HPDE6-E6E7 (cell line): Measurements from ENCODE around the gene KRT17.
"Not testable (repeated sequence)": the region's sequence is repeated elsewhere in the genome, so short reads cannot be mapped to it uniquely, and the experiment has no call there.

Experiments used
- DNase-seq: peaks from one replicate; pipeline ENCODE4 v3.0.0; 2011; ENCODE audit warnings: missing footprints; ENCODE audit errors: extremely low spot score

Gene KRT17

DNA sequence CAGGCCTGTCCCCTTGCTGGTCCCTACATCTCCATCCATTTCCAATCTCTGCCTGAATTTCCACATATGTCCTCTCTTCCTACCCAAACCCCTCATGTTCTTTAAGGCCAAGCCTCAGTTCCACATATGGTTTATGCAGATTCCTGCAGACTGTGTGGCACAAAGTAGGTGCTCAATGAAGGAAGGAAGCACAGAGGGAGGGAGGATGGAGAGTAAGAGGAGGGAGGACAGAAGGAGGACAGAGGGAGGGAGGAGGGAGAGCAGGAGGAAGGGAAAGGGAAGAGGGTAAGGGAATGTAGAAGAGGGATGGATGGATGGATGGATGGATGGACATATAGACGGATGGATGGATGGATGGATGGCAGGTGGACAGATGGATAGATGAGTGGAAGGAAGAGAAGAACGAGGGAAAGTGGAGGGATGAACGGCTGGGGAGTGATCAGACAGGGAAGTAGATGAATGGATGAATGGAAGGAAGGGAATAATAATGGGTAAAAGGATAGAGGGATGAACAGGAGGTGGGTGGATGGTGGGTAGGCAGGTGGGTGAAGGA lies 29.9 kb downstream of the KRT17 start:
- DNase-seq, result no peak

DNA sequence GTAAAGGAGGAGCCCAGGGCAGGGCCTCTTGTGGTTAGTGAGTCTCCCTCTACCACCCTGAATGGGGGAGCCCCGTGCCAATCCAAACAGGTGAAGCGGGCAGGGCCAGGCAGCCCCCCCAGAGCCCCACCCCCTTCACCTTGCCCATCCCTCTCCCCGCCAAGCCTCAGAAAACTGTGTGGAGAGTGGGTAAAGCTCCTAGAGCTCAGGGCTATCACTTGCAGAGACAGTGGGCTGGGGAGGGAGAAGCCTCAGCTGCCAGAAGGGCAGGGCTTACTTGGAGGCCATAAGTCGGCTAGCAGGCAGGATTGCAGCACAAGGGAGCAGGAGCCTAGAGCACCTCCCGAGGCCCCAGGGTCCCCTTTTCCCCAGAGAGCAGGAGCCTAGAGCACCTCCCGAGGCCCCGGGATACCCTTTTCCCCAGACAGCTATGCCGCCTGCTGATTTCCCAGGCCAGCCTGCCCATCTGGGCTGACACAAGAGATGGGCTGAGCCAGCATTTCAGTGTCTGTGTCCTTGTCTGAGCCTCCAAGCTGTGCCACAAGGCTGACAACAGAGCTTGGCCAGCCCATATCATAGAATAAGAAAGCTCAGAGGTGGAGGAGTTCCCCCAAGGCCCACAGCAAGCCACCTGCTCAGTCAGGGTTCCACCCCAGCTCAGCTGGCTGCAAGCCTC lies 30.9 kb downstream of the KRT17 start:
- DNase-seq, result no peak

DNA sequence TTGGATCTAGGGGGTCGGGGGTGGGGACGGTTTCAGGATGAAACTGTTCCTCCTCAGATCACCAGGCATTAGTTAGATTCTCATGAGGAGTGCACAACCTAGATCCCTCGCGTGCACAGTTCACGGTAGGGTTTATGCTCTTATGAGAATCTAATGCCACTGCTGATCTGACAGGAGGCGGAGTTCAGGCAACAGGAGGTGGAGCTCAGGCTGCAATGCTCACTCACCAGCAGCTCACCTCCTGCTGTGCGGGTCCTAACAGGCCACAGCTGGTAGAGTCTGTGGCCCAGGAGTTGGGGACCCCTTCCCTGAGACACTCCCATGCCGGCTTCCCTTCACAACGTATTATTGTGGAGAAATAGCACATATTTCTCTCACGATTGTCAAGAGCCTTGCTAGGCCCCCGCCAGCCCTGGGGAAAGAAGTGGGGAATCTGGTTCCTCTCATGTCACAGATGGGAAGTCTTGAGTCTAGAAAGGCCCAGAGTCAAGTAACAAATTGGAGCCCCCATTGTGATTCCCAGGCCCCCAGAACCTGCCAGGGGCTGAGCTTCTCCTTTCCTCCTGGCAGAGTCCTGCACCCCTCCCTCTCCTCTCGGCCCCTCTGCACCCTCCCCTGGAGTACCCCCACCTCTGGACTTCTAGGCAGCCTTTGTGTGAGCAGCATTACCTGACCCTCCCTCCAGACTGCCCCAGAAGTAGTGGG lies 31.6 kb downstream of the KRT17 start:
- no peak for DNase-seq

DNA sequence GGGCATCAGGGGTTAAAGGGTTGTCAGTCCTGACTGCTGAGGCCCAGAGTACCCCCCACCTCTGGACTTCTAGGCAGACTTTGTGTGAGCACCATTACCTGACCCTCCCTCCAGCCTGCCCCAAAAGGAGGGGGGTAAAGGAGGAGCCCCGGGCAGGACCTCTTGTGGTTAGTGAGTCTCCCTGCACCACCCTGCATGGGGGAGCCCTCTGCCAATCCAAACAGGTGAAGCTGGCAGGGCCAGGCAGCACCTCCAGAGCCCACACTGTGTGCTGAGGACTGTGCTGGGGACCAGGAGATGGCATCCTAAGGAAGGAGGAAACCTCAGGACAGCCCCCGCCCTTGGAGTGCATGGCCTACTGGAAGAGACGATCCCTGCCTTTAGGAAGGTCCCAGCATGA lies 35.1 kb downstream of the KRT17 start:
- no peak for DNase-seq

DNA sequence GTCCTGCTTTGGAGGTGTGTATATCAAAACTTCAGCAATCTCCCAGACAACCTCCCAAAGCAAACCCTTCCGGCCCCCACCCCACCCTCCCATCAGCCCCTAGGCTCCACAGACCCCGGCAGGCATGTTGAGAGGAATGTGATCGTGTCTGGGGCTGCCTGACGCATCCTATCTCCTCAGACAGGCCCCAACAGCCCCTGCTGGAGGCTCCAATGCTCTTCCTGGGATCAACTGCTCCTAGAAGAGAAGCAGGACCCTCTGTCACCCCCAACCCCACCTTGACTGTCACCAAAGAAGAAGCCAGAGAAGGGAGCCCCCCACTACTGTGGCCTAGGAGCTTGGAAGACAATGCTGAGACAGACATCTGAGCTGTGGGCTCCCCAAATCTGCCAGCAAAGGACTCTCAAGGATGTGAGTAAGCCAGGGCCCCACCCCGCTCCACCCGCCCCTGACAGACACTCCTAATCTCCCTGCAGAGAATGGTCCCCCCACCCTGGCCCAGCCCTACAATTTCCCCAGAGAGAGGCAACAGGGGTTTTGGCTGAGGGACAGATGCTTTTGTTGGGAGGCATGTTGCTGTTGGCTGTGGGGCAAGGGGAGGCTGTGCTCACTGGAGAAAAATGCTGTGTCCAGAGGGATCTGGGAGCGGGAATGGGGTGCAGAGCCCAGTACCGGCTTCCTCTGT lies 36.1 kb downstream of the KRT17 start:
- peak; percentile 37 for DNase-seq

DNA sequence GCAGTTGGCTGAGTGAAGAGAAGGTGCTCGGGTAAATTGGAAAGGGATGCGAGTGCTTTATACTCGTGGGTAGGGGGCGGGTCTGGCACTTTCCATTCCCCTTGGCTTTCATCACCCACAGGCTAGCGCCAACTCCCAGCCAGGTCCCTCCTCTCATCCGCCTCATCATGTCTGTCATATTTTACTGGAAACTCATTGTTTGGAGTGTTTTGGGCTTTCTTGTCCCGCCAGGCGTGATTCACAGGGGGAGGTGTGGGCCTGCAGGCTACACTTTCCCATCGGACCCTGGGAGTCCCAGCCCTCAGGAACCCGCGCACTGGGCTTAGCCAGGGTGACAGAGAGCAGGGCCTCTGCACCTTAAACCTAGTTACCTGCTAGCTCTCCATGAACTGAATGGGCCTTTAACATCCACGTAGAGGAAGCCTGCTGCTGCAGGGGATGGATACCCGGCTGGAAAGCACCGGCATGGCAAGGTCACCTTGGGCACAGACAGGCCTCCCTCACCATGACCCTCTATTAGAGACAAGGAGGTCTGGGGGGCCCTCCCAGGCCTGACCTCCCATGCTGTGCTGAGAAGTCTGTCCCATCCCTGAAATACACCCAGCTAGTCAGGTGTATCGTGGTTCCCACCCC lies 37.4 kb downstream of the KRT17 start, which contains the start of gene KRT14:
KRT14 (minus strand) TSS at position 33 of the 633 bp plus-strand sequence. CDS start 61 bp downstream, outside the sequence.
- no peak for DNase-seq

DNA sequence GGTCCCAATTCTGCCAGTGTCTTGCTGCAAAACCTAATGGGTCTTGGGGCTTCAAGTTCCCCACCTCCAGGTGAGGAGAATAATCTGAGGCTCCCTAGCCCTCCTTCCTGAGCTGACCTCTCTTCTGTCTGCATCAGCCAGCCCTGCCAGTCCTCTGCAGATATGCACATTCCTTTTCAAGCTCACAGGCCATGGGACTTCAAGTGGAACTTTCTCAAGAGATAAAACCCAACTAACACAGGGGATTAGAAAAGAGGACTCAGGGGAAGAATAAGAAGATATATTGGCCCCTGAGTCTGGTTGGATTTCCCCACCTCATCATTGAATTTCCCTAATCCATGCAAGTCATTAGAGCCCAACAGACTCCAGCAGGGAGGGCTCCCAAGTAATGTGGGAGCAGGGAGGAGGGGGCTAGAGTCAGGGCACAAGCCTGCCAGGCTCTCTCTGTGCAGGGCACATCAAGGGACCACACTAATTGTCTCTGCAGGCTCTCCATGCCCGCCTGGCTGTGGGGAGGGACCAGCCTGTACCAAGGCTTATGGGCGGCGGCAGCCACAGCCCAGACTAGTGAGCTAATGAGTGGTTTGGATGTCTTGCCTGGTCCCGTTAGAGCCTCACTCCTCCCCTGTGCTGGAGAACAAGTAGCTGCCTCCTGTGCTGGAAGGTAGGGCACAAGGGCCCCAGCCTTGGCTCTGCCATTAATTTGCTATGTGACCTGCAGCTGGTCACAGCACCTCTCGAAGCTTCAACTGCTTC lies 38.9 kb downstream of the KRT17 start:
- DNase-seq, result no peak

DNA sequence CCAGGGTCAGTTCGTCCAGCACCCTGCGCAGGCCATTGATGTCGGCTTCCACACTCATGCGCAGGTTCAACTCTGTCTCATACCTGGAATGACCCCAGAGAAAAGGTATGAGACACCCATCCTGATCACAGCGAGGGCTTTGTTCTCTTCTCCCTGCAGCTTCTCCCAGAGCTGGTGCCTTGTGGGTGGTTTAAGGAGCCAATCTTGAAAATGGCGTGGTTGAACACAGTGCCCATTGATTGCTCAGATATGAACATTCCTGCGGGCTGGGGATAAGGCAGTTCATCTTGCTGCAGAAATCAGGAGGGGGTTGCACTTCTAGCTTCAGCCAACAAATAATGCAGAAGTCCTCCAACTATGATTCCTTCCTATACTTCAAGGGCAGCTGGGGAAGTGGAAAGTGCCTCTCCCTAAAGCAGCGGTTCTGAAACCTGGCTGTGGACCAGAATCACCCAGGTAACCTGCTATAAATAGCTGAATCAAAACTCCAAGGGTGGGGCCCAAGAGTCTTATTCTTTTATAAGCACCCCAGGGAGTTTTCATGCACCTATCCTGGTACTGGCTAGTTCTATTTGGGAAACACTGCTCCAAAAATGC lies 39.9 kb downstream of the KRT17 start:
- DNase-seq, result not testable (repeated sequence)

DNA sequence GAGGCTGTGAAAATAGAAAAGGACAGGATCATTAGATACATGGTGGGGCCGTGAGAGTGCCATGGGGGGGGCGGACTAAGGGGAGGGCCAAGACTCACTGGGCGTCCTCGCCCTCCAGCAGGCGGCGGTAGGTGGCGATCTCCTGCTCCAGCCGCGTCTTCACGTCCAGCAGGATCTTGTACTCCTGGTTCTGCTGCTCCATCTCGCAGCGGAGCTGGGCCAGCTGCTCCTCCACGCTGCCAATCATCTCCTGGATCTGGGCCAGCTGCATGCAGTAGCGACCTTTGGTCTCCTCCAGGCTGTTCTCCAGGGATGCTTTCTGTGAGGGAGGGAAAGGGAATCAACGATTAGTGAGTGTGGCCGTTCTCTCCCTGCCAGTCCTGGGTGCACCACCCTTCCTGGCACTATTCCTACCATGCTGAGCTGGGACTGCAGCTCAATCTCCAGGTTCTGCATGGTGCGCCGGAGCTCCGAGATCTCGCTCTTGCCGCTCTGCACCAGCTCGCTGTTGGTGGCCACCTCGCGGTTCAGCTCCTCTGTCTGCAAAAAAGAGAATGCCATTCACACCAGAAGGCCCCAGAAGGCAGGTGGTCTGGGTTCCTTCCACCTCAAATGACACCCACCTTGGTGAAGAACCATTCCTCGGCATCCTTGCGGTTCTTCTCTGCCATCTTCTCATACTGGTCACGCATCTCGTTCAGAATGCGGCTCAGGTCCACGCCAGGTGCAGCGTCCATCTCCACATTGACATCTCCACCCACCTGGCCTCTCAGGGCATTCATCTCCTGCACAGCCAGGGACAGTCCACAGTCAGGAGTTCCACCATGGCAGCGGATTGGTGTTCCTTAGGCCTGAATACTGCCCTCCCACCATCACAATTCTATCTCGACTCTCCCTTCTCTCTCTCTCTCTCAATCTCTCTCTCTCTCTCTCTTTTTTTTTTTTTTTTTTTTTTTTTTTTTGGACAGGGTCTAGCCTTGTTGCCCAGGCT lies 40.9 kb downstream of the KRT17 start:
- DNase-seq, result no peak

DNA sequence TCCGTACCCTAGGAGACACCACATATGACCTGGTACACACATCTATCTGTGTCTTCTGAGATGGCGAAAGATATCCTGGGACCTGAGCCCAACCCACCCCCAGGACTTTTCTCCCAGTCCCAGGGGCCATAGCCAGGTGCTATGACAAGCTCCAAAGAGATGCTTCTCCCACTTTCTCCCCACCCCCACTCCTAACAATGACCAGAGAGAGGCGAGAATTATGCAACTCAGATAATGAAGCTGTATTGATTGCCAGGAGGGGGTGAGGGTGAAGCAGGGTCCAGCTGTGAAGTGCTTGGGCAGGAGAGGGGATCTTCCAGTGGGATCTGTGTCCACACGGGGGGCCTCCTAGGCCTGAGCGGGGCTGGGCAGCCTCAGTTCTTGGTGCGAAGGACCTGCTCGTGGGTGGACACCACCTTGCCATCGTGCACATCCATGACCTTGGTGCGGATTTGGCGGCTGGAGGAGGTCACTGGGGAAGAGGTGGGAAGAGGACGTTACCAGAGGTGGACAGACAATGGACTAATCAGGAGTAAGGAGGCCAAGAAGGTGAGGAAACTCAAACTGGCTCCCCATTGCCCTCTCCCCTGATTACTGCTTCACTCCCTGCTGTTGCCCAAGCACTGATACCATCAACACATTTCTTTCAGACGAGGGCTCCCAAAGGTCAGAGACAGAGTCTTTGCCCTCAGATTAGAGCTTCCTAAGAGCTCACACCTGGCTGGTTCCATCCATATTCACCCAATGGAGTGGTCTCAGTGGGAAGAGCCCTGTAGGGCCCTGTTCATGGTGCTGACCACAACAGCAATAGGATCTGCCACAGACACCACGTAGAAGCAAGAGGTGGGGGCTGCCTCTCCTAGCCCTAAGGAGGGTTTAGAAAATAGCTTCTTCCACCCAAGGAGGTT lies 42.1 kb downstream of the KRT17 start:
- not testable (repeated sequence) for DNase-seq

DNA sequence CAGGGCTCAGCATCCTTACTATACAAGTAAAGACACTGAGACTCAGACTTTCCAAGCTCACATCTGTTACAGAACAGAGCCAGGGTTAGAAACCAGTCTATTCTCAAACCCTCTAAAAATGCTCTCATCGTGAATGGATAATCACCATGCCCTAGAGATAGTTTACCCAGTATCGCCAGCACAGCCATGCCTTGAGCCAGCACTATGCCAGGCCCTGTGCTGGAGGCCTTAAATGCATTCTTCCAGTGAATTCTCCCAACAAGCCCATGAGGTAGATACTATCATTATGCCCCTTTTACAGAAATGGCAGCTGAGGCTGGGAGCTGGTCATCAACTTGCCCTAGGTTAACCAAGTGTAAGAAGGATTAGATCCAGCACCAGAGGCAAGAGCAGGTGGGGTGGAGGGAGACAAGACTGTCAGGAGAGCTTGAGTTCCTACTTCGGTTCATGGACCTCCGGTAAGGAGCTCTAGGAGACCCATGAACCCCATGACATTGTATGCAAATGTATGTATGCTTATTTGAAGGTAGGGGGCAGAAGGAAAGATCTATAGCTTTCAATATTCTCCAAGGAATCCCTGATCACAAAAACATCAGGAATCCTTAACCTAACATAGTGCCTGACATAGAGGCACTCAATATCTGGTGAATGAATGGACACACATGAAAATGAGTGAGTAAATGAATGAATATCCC lies 42.9 kb downstream of the KRT17 start:
- no peak for DNase-seq

DNA sequence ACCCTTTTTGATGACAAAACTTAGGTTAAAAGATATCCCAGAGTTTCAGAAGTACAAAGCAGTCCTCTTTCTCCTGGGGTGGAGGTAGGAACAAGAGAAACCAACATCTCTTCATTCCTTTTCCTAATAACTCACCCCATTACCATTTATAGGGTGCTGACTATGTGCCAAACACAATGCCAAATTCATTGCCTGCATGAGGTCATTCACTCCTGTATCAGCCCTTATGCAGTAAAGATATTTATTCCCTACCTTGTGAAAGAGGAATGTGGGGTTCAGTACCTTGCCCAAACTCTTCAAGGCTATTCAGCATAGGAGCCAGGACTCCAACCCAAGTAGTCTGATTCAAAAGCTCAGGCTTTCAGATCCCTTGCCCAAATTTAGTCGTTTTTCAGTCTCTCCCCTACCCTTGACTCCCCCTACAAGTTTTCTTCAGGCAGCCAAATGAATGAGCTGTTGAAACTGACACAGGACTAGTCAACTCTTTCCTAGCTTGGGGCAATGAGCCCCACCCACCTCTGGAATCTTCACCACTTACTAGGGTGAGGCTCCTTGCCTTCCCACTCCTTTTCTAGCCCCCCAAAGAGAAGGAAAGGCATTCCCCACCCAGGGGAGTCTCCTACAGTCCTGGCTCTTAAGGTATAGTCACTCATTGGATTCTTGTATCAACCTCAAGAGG lies 43.5 kb downstream of the KRT17 start:
- DNase-seq, result peak; percentile 49

DNA sequence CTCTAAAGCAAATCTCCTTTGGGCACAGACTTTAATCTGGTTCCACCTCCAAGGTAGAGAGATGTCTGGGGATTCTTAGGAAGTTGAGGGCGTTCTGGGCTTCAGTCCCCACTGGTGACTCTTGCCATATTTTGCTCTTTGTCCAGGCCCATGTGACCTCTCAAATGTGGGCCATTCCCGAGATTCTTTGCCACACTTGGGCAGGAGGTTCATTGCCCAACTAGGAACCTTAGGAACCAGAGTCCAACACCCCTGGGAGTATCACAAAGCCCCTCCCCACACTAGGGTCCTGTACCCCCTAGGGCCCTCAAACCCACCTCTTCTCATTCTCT lies 44.2 kb downstream of the KRT17 start:
- no peak for DNase-seq

DNA sequence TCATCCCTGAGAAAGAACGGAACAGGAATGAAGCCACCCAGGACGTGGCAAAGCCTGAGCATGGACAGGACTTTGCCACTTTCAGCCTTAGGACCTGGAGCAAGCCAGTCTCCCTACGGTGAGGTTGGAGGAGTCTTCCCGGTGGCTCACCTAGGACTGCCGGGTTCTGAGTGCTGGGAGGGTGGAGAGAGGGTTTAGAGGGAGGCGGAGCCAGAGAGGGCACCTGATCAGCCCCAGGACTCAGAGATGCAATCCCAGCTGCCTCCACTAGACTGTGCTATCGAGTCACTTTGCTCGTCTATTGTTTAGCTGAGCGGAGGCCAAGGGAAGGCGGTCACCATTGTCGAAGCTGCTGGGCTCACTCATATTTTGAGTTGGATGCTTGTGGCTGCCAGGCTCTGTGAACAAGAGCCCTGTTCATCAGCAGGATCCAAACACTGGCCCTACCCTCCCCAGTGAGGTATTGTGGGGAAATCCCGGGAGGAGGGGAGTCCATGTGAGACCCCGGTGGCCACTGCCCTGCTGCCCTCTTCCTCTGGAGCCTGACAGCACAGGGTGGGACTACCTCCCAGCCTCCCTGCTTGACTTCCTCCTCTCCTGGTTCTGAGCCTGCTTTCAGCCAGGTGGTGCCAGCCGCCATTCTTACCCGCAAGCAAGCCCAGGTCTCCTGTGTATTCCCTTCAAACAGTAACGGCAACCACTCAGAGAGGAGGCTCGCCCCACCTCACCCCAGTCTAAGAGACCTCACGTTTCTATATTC lies 44.7 kb downstream of the KRT17 start:
- peak; percentile 89 for DNase-seq

DNA sequence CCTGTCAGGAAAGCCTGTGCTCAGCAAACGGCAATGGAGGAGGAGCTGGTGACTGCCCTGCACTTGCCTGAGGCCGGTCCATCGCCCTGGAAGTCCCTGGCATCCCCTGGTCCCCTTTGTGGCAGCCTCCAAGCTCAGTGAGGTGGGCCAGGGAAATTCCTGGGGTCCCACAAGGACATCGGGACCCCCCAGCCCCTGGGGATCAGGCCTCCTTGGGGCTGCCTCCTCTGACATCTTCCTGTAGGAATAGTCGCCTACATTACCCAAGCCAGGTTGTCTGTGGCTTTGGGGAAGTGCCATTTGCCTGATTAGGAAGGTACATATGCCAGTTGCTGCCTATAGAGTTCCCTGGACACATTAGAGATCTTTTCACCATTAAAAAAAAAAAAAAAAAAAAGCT lies 45.4 kb downstream of the KRT17 start:
- no peak for DNase-seq

DNA sequence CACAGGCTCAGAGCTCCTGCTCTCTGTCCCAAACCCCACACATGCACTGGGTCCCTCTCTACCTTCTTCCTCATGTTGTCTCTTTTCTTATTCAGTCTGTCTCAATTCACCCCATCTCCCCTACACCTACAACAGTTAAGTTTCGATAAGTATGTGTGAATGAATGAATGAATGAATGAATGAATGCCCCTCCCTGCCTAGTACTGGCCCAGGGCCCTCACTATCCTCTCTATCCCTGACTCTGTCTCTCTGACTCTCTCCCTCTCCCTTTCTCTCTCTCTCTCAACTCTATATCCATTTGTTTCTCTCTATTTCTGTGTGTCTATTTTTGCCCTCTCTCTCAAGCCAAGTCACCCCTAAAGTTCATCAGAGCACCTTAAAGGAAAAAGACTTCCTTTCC lies 45.8 kb downstream of the KRT17 start:
- no peak for DNase-seq

DNA sequence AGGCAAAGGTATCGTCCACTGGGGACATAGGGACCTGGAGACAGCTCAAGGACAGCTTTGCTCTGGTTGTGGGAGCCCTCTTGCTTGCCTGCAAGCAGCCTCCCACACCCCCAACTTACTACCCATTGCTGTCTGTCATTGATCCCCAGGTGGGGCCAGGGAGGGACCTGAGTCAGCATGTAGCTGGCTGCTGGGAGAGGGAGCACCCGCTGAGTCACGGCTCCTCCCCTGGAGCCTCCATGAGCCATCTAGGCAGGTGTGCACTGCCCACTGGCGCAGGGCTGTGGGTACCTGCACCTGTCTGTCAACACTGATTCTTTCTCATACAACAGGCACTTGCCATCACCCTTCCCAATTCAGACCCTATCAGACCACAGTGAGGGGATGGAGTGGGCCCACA lies 47.6 kb downstream of the KRT17 start:
- DNase-seq, result peak; percentile 39
